ENCODE data around the gene MSH3.
"Not testable (repeated sequence)": the region's sequence is repeated elsewhere in the genome, so short reads cannot be mapped to it uniquely, and the experiment has no call there.

The MSH3 gene

GRCh38 chr5:80755626-80756025, 101.2 kb downstream of the MSH3 start:
- DNase-seq (ENCODE audit: low read depth, low spot score) = no peak

GRCh38 chr5:80756292-80756691, 101.8 kb downstream of the MSH3 start:
- no peak for DNase-seq (ENCODE audit: low read depth, low spot score)

- DNase-seq (ENCODE audit: low read depth, low spot score) = no peak
Observed at GRCh38 chr5:80757290-80757689, 102.8 kb downstream of the MSH3 start.

- no peak for DNase-seq (ENCODE audit: low read depth, low spot score)
Observed at GRCh38 chr5:80759866-80760577, 105.6 kb downstream of the MSH3 start.

- no peak for DNase-seq (ENCODE audit: low read depth, low spot score)
Observed at GRCh38 chr5:80760680-80761079, 106.2 kb downstream of the MSH3 start.

- no peak for DNase-seq (ENCODE audit: low read depth, low spot score)
Observed at GRCh38 chr5:80761176-80761575, 106.7 kb downstream of the MSH3 start.

GRCh38 chr5:80761966-80762365, 107.5 kb downstream of the MSH3 start:
- DNase-seq (ENCODE audit: low read depth, low spot score) = no peak

GRCh38 chr5:80762573-80762972, 108.1 kb downstream of the MSH3 start:
- no peak for DNase-seq (ENCODE audit: low read depth, low spot score)

- DNase-seq (ENCODE audit: low read depth, low spot score) = no peak
Observed at GRCh38 chr5:80763211-80763610, 108.8 kb downstream of the MSH3 start.

- no peak for DNase-seq (ENCODE audit: low read depth, low spot score)
Observed at GRCh38 chr5:80763873-80764647, 109.6 kb downstream of the MSH3 start.

GRCh38 chr5:80764786-80765185, 110.3 kb downstream of the MSH3 start:
- no peak for DNase-seq (ENCODE audit: low read depth, low spot score)

- DNase-seq (ENCODE audit: low read depth, low spot score) = no peak
Observed at GRCh38 chr5:80777347-80778287, 123.2 kb downstream of the MSH3 start.

- no peak for DNase-seq (ENCODE audit: low read depth, low spot score)
Observed at GRCh38 chr5:80780024-80780423, 125.6 kb downstream of the MSH3 start.

- no peak for DNase-seq (ENCODE audit: low read depth, low spot score)
Observed at GRCh38 chr5:80780761-80781285, 126.4 kb downstream of the MSH3 start.

GRCh38 chr5:80781356-80781755, 126.9 kb downstream of the MSH3 start:
- no peak for DNase-seq (ENCODE audit: low read depth, low spot score)

- DNase-seq (ENCODE audit: low read depth, low spot score) = no peak
Observed at GRCh38 chr5:80782626-80783025, 128.2 kb downstream of the MSH3 start.

GRCh38 chr5:80783751-80784150, 129.3 kb downstream of the MSH3 start:
- DNase-seq (ENCODE audit: low read depth, low spot score) = not testable (repeated sequence)

- no peak for DNase-seq (ENCODE audit: low read depth, low spot score)
Observed at GRCh38 chr5:80784451-80784850, 130.0 kb downstream of the MSH3 start.

- not testable (repeated sequence) for DNase-seq (ENCODE audit: low read depth, low spot score)
Observed at GRCh38 chr5:80789319-80790016, 135.0 kb downstream of the MSH3 start.

- DNase-seq (ENCODE audit: low read depth, low spot score) = no peak
Observed at GRCh38 chr5:80790698-80791097, 136.2 kb downstream of the MSH3 start.

GRCh38 chr5:80793354-80793753, 138.9 kb downstream of the MSH3 start:
- no peak for DNase-seq (ENCODE audit: low read depth, low spot score)

All from brain pericyte (primary cell).